HS-5 (cell line): Measurements from ENCODE around the gene FOXO1.

Source experiments
- DNase-seq: peaks from one replicate; pipeline ENCODE4 v3.0.0-alpha.2; 2012; ENCODE audit warnings: low read depth

FOXO1 gene

GRCh38 chr13:40572961-40573360, 93.5 kb downstream of the FOXO1 start:
- DNase-seq = no peak

- no peak for DNase-seq
Measured at GRCh38 chr13:40571338-40571963, 95.0 kb downstream of the FOXO1 start.

GRCh38 chr13:40570930-40571329, 95.5 kb downstream of the FOXO1 start:
- no peak for DNase-seq

GRCh38 chr13:40569024-40569350, 97.5 kb downstream of the FOXO1 start:
- DNase-seq = no peak

- DNase-seq = no peak
Measured at GRCh38 chr13:40568246-40569023, 98.0 kb downstream of the FOXO1 start.

- DNase-seq = no peak
Measured at GRCh38 chr13:40566811-40567210, 99.6 kb downstream of the FOXO1 start.

- DNase-seq = no peak
Measured at GRCh38 chr13:40565282-40566148, 100.9 kb downstream of the FOXO1 start.

- no peak for DNase-seq
Measured at GRCh38 chr13:40564342-40565001, 102.0 kb downstream of the FOXO1 start.

- DNase-seq = no peak
Measured at GRCh38 chr13:40563350-40564125, 102.9 kb downstream of the FOXO1 start.

GRCh38 chr13:40562975-40563349, 103.5 kb downstream of the FOXO1 start:
- no peak for DNase-seq

- DNase-seq = no peak
Measured at GRCh38 chr13:40559915-40560314, 106.5 kb downstream of the FOXO1 start.

GRCh38 chr13:40558656-40559055, 107.8 kb downstream of the FOXO1 start:
- DNase-seq = no peak

GRCh38 chr13:40556453-40556852, 110.0 kb downstream of the FOXO1 start:
- DNase-seq = no peak

GRCh38 chr13:40553356-40553755, 113.1 kb downstream of the FOXO1 start:
- no peak for DNase-seq

GRCh38 chr13:40552895-40553294, 113.5 kb downstream of the FOXO1 start:
- DNase-seq = no peak

- no peak for DNase-seq
Measured at GRCh38 chr13:40550130-40550529, 116.3 kb downstream of the FOXO1 start.

- DNase-seq = no peak
Measured at GRCh38 chr13:40549500-40550094, 116.8 kb downstream of the FOXO1 start.

GRCh38 chr13:40547591-40548315, 118.7 kb downstream of the FOXO1 start:
- no peak for DNase-seq

- DNase-seq = no peak
Measured at GRCh38 chr13:40546047-40546446, 120.4 kb downstream of the FOXO1 start.

GRCh38 chr13:40540328-40541044, 126.0 kb downstream of the FOXO1 start:
- DNase-seq = peak; percentile 46
